ENCODE data around the gene RAB3IL1. TPM values are rescaled to one million over a fixed set of nuclear protein-coding genes. Genes with fewer than 3 reads are reported as not detected.

The RAB3IL1 gene
- total RNA-seq, 1 experiment from 2014 or later, result 2.3 TPM

- no TSS peak for BruUV-seq (replicated peaks)
- CTCF ChIA-PET, result interaction anchor here (1.1 to 11.0 kb wide), 4 partner anchors 53 to 129 kb away, joined by 3 to 217 read pairs (median 6); no protein-coding TSS in a partner anchor
- H3K4me1 Mint-ChIP-seq (ENCODE audit: insufficient read depth, unreplicated experiment), result peaks cover 12% of the 10 kb centered on the region
Measured at GRCh38 chr11:61952882-61953281, 35.5 kb upstream of the RAB3IL1 start.

GRCh38 chr11:61951484-61952135 is 34.2 kb upstream of the RAB3IL1 start:
- POLR2A ChIA-PET, result interaction anchor here (0.7 to 2.6 kb wide), 2 partner anchors 12 to 19 kb away, joined by 3 to 17 read pairs; no protein-coding TSS in a partner anchor
- H3K27ac Mint-ChIP-seq (ENCODE audit: low read depth, unreplicated experiment), result no peak overlapping the region

More at GRCh38 chr11:61952882-61953281, 35.5 kb upstream of the RAB3IL1 start:
- Mint-ChIP-seq H3K9me3 (ENCODE audit: unreplicated experiment) (no peaks in the 10 kb centered on the region), H3K27ac (ENCODE audit: low read depth, unreplicated experiment) (no peak overlapping the region), H3K27me3 (ENCODE audit: insufficient read depth, unreplicated experiment) (no peaks in the 10 kb centered on the region), H3K36me3 (ENCODE audit: insufficient read depth, unreplicated experiment) (peaks cover 12% of the 10 kb centered on the region), H3K4me3 (ENCODE audit: unreplicated experiment) (no peak overlapping the region)
- intact Hi-C loops (cut with micrococcal nuclease), result no loop called here
- TF ChIP-seq CTCF (IDR thresholded peaks at IDR 0.05; ENCODE audit: unreplicated experiment), result no peak
- no peak for DNase-seq (ENCODE audit: unreplicated experiment)
- POLR2A ChIA-PET, result interaction anchor here (0.6 to 1.0 kb wide), 2 partner anchors 10 to 14 kb away, joined by 3 to 4 read pairs; no protein-coding TSS in a partner anchor

GRCh38 chr11:61950035-61950547 is 32.7 kb upstream of the RAB3IL1 start, which contains the start of gene BEST1:
Gene BEST1, plus strand, starts transcription at chr11:61950351. Its CDS starts 1,456 bp downstream, at chr11:61951807.
- no peak for TF ChIP-seq CTCF (IDR thresholded peaks at IDR 0.05; ENCODE audit: unreplicated experiment)
- Mint-ChIP-seq H3K4me3 (ENCODE audit: unreplicated experiment) (no peak within 1 kb of the TSS), H3K27me3 (ENCODE audit: insufficient read depth, unreplicated experiment) (no peaks in the 10 kb centered on the region), H3K36me3 (ENCODE audit: insufficient read depth, unreplicated experiment) (peaks cover 6% of the 10 kb centered on the region), H3K4me1 (ENCODE audit: insufficient read depth, unreplicated experiment) (peaks cover 18% of the 10 kb centered on the region), H3K27ac (ENCODE audit: low read depth, unreplicated experiment) (peak within 1 kb of the TSS; percentile 86), H3K9me3 (ENCODE audit: unreplicated experiment) (no peaks in the 10 kb centered on the region)
- POLR2A ChIA-PET, result interaction anchor here (0.7 to 3.9 kb wide), 10 partner anchors 11 to 158 kb away, joined by 3 to 17 read pairs (median 6); partner anchors contain the start of genes FEN1, FTH1 and TMEM258
- CTCF ChIA-PET, result interaction anchor here (0.6 to 11.0 kb wide), 11 partner anchors 10 to 850 kb away, joined by 3 to 217 read pairs (median 4); no protein-coding TSS in a partner anchor
- no peak for DNase-seq (ENCODE audit: unreplicated experiment)
- intact Hi-C loops (cut with micrococcal nuclease), result no loop called here
- TSS peak; percentile 91 for BruUV-seq (replicated peaks)

More at GRCh38 chr11:61951484-61952135, 34.2 kb upstream of the RAB3IL1 start:
- H3K27me3 Mint-ChIP-seq (ENCODE audit: insufficient read depth, unreplicated experiment), result no peaks in the 10 kb centered on the region
- no TSS peak for BruUV-seq (replicated peaks)
- DNase-seq (ENCODE audit: unreplicated experiment), result no peak
- no peaks in the 10 kb centered on the region for H3K9me3 Mint-ChIP-seq (ENCODE audit: unreplicated experiment)
- no peak for TF ChIP-seq CTCF (IDR thresholded peaks at IDR 0.05; ENCODE audit: unreplicated experiment)
- intact Hi-C loops (cut with micrococcal nuclease), result no loop called here
- H3K4me1 Mint-ChIP-seq (ENCODE audit: insufficient read depth, unreplicated experiment), result peaks cover 20% of the 10 kb centered on the region
- peaks cover 6% of the 10 kb centered on the region for H3K36me3 Mint-ChIP-seq (ENCODE audit: insufficient read depth, unreplicated experiment)
- CTCF ChIA-PET, result interaction anchor here (0.6 to 11.0 kb wide), 9 partner anchors 9 to 232 kb away, joined by 3 to 217 read pairs (median 5); no protein-coding TSS in a partner anchor
- H3K4me3 Mint-ChIP-seq (ENCODE audit: unreplicated experiment), result no peak overlapping the region

Measured in MCF 10A (cell line).